Activated CD4-positive, alpha-beta memory T cell treated with anti-CD3 and anti-CD28 coated beads for 36 hours (primary cell): ENCODE measurements around the gene CD6. TPM values are rescaled to one million over a fixed set of nuclear protein-coding genes. Genes with fewer than 3 reads are reported as not detected.

Source experiments
- CTCF ChIA-PET: fragments of 350-600 bp; sonication (Branson Sonifier 250); formaldehyde crosslinking; loops from one replicate; lab custom pipeline; 2021; ENCODE audit warnings: antibody characterized with exemption, inconsistent platforms; lab: Charles Lee
- POLR2A ChIA-PET: fragments of 350-600 bp; sonication (Branson Sonifier 250); formaldehyde crosslinking; loops from one replicate; lab custom pipeline; 2021; ENCODE audit warnings: antibody characterized with exemption; lab: Charles Lee
- DNase-seq: peaks from one replicate; pipeline ENCODE4 v3.0.0-alpha.2; 2020
- H3K27ac Mint-ChIP-seq: one replicate; pipeline ENCODE4 v1.8.0; 2021; ENCODE audit warnings: mixed read lengths
- H3K27me3 Mint-ChIP-seq: one replicate; pipeline ENCODE4 v1.8.0; 2021; ENCODE audit warnings: mixed read lengths
- H3K36me3 Mint-ChIP-seq: one replicate; pipeline ENCODE4 v1.8.0; 2021; ENCODE audit warnings: mixed read lengths
- H3K4me1 Mint-ChIP-seq: one replicate; pipeline ENCODE4 v1.8.0; 2021; ENCODE audit warnings: low read depth, mixed read lengths
- H3K4me3 Mint-ChIP-seq: one replicate; pipeline ENCODE4 v1.8.0; 2021; ENCODE audit warnings: mild to moderate bottlenecking, mixed read lengths
- H3K9me3 Mint-ChIP-seq: one replicate; pipeline ENCODE4 v1.8.0; 2021; ENCODE audit warnings: mixed read lengths
- intact Hi-C: fragments of 100-400 bp; cut with micrococcal nuclease; formaldehyde crosslinking; loops from one replicate; pipeline ENCODE4 v1.15.1; 2023
- total RNA-seq, 2 experiments: library from RNA; stranded (reverse); gene quantifications; one replicate each; pipeline ENCODE4 v1.2.3, GENCODE V29; 2021

The CD6 gene
- total RNA-seq, 2 experiments from 2014 or later = 271 to 279 TPM

- no peak for DNase-seq
- Mint-ChIP-seq H3K4me3 (peak overlapping the region; percentile 51), H3K36me3 (peaks cover 56% of the 10 kb centered on the region), H3K9me3 (no peaks in the 10 kb centered on the region), H3K27me3 (no peaks in the 10 kb centered on the region), H3K4me1 (peaks cover 70% of the 10 kb centered on the region), H3K27ac (peak overlapping the region; percentile 73)
- intact Hi-C loops = no loop called here
- ChIA-PET CTCF (interaction anchor here (1.5 to 2.0 kb wide), 2 partner anchors 12 to 138 kb away, joined by 3 to 6 read pairs; no protein-coding TSS in a partner anchor), POLR2A (interaction anchor here (0.7 to 2.0 kb wide), 13 partner anchors 9 to 64 kb away, joined by 3 to 10 read pairs (median 4); partner anchors contain the start of gene CD5)
These were observed 77.0 kb downstream of the CD6 start for GRCh38 chr11:61048368-61049062.

DNA sequence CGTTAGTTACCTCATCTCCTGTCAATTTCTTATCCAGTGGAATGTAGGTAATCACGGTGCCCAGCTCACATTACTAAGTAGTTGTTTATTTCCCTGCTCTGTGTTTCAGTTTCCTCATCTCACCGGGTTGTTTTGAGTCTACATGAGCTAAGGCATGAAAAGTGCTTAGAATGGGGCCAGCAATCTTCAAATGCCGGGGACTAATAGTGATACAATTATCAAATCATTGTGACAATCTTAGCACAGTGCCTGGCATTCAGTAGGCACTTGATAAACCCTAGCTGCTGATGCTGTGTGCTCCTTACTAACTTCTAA, 77.5 kb downstream of the CD6 start:
- peak overlapping the region; percentile 73 for H3K27ac Mint-ChIP-seq
- H3K27me3 Mint-ChIP-seq = no peaks in the 10 kb centered on the region
- H3K36me3 Mint-ChIP-seq = peaks cover 61% of the 10 kb centered on the region
- peak; percentile 15 for DNase-seq
- ChIA-PET CTCF (interaction anchor here (0.6 to 2.0 kb wide), 3 partner anchors 12 to 241 kb away, joined by 3 to 6 read pairs (median 3); no protein-coding TSS in a partner anchor), POLR2A (interaction anchor here (0.7 to 1.6 kb wide), 11 partner anchors 9 to 64 kb away, joined by 3 to 8 read pairs (median 4); partner anchors contain the start of gene CD5)
- peaks cover 75% of the 10 kb centered on the region for H3K4me1 Mint-ChIP-seq
- intact Hi-C loops = no loop called here
- no peaks in the 10 kb centered on the region for H3K9me3 Mint-ChIP-seq
- H3K4me3 Mint-ChIP-seq = peak overlapping the region; percentile 51

DNA sequence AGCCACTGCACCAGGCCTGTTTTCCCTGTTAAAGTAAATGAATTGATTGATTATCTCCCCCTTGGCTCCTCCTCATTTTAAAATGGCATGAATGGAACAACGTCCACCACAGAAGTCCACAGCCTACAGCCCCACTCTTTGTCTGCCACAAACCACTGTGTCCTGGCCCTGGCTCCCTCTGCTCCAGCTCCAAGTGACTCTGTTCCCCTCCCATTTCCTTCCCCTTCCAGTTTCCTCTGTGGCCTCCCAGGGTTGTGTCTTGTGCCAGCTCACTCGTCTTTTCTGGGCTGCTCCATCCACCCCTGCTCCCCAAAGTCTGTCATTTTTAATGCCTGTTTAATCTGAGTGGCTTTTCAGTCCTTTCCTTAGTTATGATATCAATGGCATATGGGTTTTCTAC, 78.4 kb downstream of the CD6 start:
- H3K27me3 Mint-ChIP-seq = no peaks in the 10 kb centered on the region
- peak overlapping the region; percentile 77 for H3K27ac Mint-ChIP-seq
- POLR2A ChIA-PET = interaction anchor here (1.7 to 3.4 kb wide), 2 partner anchors 11 to 22 kb away, joined by 4 to 18 read pairs; no protein-coding TSS in a partner anchor
- peak; percentile 7 for DNase-seq
- H3K4me3 Mint-ChIP-seq = peak overlapping the region; percentile 27
- CTCF ChIA-PET = interaction anchor here (1.5 to 2.0 kb wide), 2 partner anchors 11 to 137 kb away, joined by 3 to 6 read pairs; no protein-coding TSS in a partner anchor
- peaks cover 82% of the 10 kb centered on the region for H3K4me1 Mint-ChIP-seq
- H3K36me3 Mint-ChIP-seq = peaks cover 64% of the 10 kb centered on the region
- no peaks in the 10 kb centered on the region for H3K9me3 Mint-ChIP-seq
- intact Hi-C loops = no loop called here

- peaks cover 75% of the 10 kb centered on the region for H3K36me3 Mint-ChIP-seq
- POLR2A ChIA-PET = interaction anchor here (1.0 to 3.4 kb wide), 6 partner anchors 9 to 59 kb away, joined by 3 to 18 read pairs (median 8); no protein-coding TSS in a partner anchor
- H3K27ac Mint-ChIP-seq = peak overlapping the region; percentile 95
- no peak overlapping the region for H3K4me3 Mint-ChIP-seq
- no peaks in the 10 kb centered on the region for H3K27me3 Mint-ChIP-seq
- H3K4me1 Mint-ChIP-seq = peaks cover 91% of the 10 kb centered on the region
- intact Hi-C loops = loop anchor here (2.0 kb wide), 1 partner anchor 50 kb away; the partner anchor contains the start of gene CD5
- peak; percentile 7 for DNase-seq
- H3K9me3 Mint-ChIP-seq = no peaks in the 10 kb centered on the region
- CTCF ChIA-PET = interaction anchor here (0.9 to 1.7 kb wide), 3 partner anchors 10 to 82 kb away, joined by 3 to 9 read pairs (median 4); no protein-coding TSS in a partner anchor
These were observed 80.9 kb downstream of the CD6 start for GRCh38 chr11:61052182-61052972.

DNA sequence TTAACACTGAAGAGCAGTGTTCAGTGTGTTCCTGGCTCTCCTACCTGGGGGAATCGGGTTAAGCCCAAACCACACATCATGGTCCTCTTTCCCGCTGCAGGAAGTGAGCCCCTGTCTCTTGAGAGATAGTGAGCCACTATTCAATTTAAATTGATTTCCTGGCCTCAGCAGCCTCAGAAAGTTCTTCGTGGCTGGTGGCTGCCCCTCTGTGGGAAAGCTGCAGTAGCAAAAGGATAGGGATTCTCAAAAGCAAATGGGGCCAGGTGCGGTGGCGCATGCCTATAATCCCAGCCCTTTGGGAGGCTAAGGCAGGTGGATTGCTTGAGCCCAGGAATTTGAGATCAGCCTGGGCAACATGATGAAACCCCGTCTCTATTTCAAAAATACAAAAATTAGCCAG, 81.7 kb downstream of the CD6 start:
- no peak overlapping the region for H3K4me3 Mint-ChIP-seq

GRCh38 chr11:61054513-61054912, 83.0 kb downstream of the CD6 start:
- CTCF ChIA-PET = interaction anchor here (0.6 to 2.1 kb wide), 4 partner anchors 9 to 89 kb away, joined by 3 to 10 read pairs (median 4); no protein-coding TSS in a partner anchor
- H3K36me3 Mint-ChIP-seq = peaks cover 75% of the 10 kb centered on the region

More for the DNA sequence above, 81.7 kb downstream of the CD6 start:
- Mint-ChIP-seq H3K27me3 (no peaks in the 10 kb centered on the region), H3K4me1 (peaks cover 89% of the 10 kb centered on the region), H3K27ac (peak overlapping the region; percentile 95), H3K36me3 (peaks cover 74% of the 10 kb centered on the region), H3K9me3 (no peaks in the 10 kb centered on the region)
- ChIA-PET CTCF (interaction anchor here (0.9 kb wide), 1 partner anchor 12 kb away, joined by 4 read pairs; no protein-coding TSS in a partner anchor), POLR2A (interaction anchor here (1.8 to 5.2 kb wide), 10 partner anchors 8 to 66 kb away, joined by 6 to 85 read pairs (median 15); no protein-coding TSS in a partner anchor)
- no peak for DNase-seq
- intact Hi-C loops = loop anchor here (2.0 kb wide), 1 partner anchor 50 kb away; the partner anchor contains the start of gene CD5

GRCh38 chr11:61054927-61055562, 83.6 kb downstream of the CD6 start:
- no peaks in the 10 kb centered on the region for H3K27me3 Mint-ChIP-seq
- H3K9me3 Mint-ChIP-seq = no peaks in the 10 kb centered on the region
- peaks cover 73% of the 10 kb centered on the region for H3K36me3 Mint-ChIP-seq
- intact Hi-C loops = loop anchor here (1.0 kb wide), 2 partner anchors 8 to 12 kb away; no protein-coding TSS in a partner anchor
- DNase-seq = peak; percentile 88
- H3K4me3 Mint-ChIP-seq = peak overlapping the region; percentile 46
- POLR2A ChIA-PET = interaction anchor here (0.6 to 5.2 kb wide), 25 partner anchors 9 to 78 kb away, joined by 3 to 85 read pairs (median 9); no protein-coding TSS in a partner anchor
- H3K4me1 Mint-ChIP-seq = peaks cover 89% of the 10 kb centered on the region
- CTCF ChIA-PET = interaction anchor here (0.6 to 2.1 kb wide), 4 partner anchors 9 to 90 kb away, joined by 3 to 10 read pairs (median 4); no protein-coding TSS in a partner anchor
- peak overlapping the region; percentile 95 for H3K27ac Mint-ChIP-seq

More at GRCh38 chr11:61054513-61054912, 83.0 kb downstream of the CD6 start:
- H3K4me3 Mint-ChIP-seq = peak overlapping the region; percentile 36
- H3K27ac Mint-ChIP-seq = peak overlapping the region; percentile 95
- intact Hi-C loops = no loop called here
- POLR2A ChIA-PET = interaction anchor here (0.6 to 5.2 kb wide), 25 partner anchors 10 to 78 kb away, joined by 3 to 85 read pairs (median 9); no protein-coding TSS in a partner anchor
- H3K27me3 Mint-ChIP-seq = no peaks in the 10 kb centered on the region
- peak; percentile 47 for DNase-seq
- peaks cover 89% of the 10 kb centered on the region for H3K4me1 Mint-ChIP-seq
- no peaks in the 10 kb centered on the region for H3K9me3 Mint-ChIP-seq

GRCh38 chr11:61055776-61056175, 84.3 kb downstream of the CD6 start:
- H3K4me3 Mint-ChIP-seq = peak overlapping the region; percentile 47
- intact Hi-C loops = loop anchor here (1.0 kb wide), 2 partner anchors 8 to 12 kb away; no protein-coding TSS in a partner anchor
- H3K27ac Mint-ChIP-seq = peak overlapping the region; percentile 95
- ChIA-PET CTCF (interaction anchor here (0.6 to 2.1 kb wide), 4 partner anchors 8 to 1056 kb away, joined by 3 to 10 read pairs (median 4); no protein-coding TSS in a partner anchor), POLR2A (interaction anchor here (0.7 to 5.2 kb wide), 20 partner anchors 9 to 79 kb away, joined by 3 to 85 read pairs (median 10); no protein-coding TSS in a partner anchor)
- no peaks in the 10 kb centered on the region for H3K9me3 Mint-ChIP-seq
- no peak for DNase-seq
- H3K4me1 Mint-ChIP-seq = peaks cover 87% of the 10 kb centered on the region
- peaks cover 73% of the 10 kb centered on the region for H3K36me3 Mint-ChIP-seq
- no peaks in the 10 kb centered on the region for H3K27me3 Mint-ChIP-seq

- intact Hi-C loops = no loop called here
- H3K36me3 Mint-ChIP-seq = peaks cover 72% of the 10 kb centered on the region
- CTCF ChIA-PET = interaction anchor here (0.6 kb wide), 2 partner anchors 83 to 1056 kb away, joined by 3 read pairs; no protein-coding TSS in a partner anchor
- H3K4me1 Mint-ChIP-seq = peaks cover 89% of the 10 kb centered on the region
- peak overlapping the region; percentile 12 for H3K4me3 Mint-ChIP-seq
- H3K27ac Mint-ChIP-seq = peak overlapping the region; percentile 95
- POLR2A ChIA-PET = interaction anchor here (0.6 to 5.2 kb wide), 13 partner anchors 8 to 141 kb away, joined by 3 to 85 read pairs (median 5); no protein-coding TSS in a partner anchor
- peak; percentile 46 for DNase-seq
- no peaks in the 10 kb centered on the region for H3K9me3 Mint-ChIP-seq
- no peaks in the 10 kb centered on the region for H3K27me3 Mint-ChIP-seq
These were observed 85.1 kb downstream of the CD6 start for GRCh38 chr11:61056571-61056970.

GRCh38 chr11:61056981-61057380, 85.5 kb downstream of the CD6 start:
- CTCF ChIA-PET = no interaction called here
- POLR2A ChIA-PET = interaction anchor here (0.6 to 5.2 kb wide), 12 partner anchors 8 to 142 kb away, joined by 3 to 85 read pairs (median 4); no protein-coding TSS in a partner anchor
- H3K36me3 Mint-ChIP-seq = peaks cover 76% of the 10 kb centered on the region
- no peaks in the 10 kb centered on the region for H3K9me3 Mint-ChIP-seq
- no peaks in the 10 kb centered on the region for H3K27me3 Mint-ChIP-seq
- peak overlapping the region; percentile 45 for H3K4me3 Mint-ChIP-seq
- peak overlapping the region; percentile 95 for H3K27ac Mint-ChIP-seq
- intact Hi-C loops = no loop called here
- DNase-seq = no peak
- H3K4me1 Mint-ChIP-seq = peaks cover 91% of the 10 kb centered on the region
